Nephron progenitor cell (in vitro differentiated cells): ENCODE results near the gene KLRD1.

Experiments
- DNase-seq: peaks from one replicate; pipeline ENCODE4 v3.0.0; 2021
- H3K27ac Mint-ChIP-seq: 2 replicates; pipeline ENCODE4 v1.8.0; 2021; ENCODE audit warnings: mild to moderate bottlenecking, moderate library complexity, mixed read lengths
- H3K27me3 Mint-ChIP-seq: 2 replicates; pipeline ENCODE4 v1.8.0; 2021; ENCODE audit warnings: mild to moderate bottlenecking, low read depth, mixed read lengths; ENCODE audit not compliant: poor library complexity
- H3K36me3 Mint-ChIP-seq: 2 replicates; pipeline ENCODE4 v1.8.0; 2021; ENCODE audit warnings: low read depth, mixed read lengths
- H3K4me1 Mint-ChIP-seq: 2 replicates; pipeline ENCODE4 v1.8.0; 2021; ENCODE audit warnings: mixed read lengths
- H3K4me3 Mint-ChIP-seq: 2 replicates; pipeline ENCODE4 v1.8.0; 2021; ENCODE audit warnings: mild to moderate bottlenecking, moderate library complexity, mixed read lengths
- H3K9me3 Mint-ChIP-seq: 2 replicates; pipeline ENCODE4 v1.8.0; 2021; ENCODE audit warnings: mild to moderate bottlenecking, moderate library complexity, mixed read lengths
- TF ChIP-seq, protein P1 (sequence below): fragments of 200-600 bp; sonication (generic); IDR thresholded peaks from 2 replicates; pipeline ENCODE4 v1.5.0; 2021; ENCODE audit warnings: antibody characterized with exemption

Gene KLRD1

DNA sequence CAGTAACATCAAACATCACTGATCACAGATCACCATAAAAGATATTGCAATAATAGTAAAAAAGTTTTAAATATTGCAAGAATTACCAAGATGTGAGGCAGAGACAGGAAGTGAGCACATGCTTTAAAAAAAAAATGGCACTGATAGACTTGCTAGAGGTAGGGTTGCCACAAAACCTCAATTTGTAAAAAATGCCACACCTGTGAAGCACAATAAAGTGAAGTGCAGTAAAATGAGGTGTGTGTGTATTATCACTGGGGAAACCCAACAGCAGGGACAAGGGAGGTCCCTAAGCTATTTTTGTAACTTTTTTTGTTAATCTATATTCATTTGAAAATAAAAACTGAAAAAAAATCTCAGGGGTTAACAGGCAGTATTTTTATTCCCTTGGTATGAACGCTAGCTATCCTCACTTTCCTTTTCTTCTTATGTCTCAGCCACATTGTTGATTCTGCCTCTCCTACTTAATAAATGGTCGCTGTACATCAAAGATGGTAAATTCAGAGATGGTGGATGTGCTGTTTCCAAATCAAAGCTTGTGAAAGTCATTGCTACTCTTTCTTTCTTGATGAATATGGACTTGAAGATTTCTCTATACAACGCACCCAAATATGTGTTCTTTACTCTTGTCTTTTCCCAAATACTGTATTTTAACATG lies 14.0 kb upstream of the KLRD1 start:
- Mint-ChIP-seq H3K4me1 (no peaks in the 10 kb centered on the region), H3K36me3 (no peaks in the 10 kb centered on the region), H3K27ac (no peak overlapping the region), H3K4me3 (no peak overlapping the region), H3K9me3 (peaks cover 3% of the 10 kb centered on the region), H3K27me3 (no peaks in the 10 kb centered on the region)
- no peak for DNase-seq
- TF ChIP-seq, protein P1, sequence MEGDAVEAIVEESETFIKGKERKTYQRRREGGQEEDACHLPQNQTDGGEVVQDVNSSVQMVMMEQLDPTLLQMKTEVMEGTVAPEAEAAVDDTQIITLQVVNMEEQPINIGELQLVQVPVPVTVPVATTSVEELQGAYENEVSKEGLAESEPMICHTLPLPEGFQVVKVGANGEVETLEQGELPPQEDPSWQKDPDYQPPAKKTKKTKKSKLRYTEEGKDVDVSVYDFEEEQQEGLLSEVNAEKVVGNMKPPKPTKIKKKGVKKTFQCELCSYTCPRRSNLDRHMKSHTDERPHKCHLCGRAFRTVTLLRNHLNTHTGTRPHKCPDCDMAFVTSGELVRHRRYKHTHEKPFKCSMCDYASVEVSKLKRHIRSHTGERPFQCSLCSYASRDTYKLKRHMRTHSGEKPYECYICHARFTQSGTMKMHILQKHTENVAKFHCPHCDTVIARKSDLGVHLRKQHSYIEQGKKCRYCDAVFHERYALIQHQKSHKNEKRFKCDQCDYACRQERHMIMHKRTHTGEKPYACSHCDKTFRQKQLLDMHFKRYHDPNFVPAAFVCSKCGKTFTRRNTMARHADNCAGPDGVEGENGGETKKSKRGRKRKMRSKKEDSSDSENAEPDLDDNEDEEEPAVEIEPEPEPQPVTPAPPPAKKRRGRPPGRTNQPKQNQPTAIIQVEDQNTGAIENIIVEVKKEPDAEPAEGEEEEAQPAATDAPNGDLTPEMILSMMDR, result no peak

DNA sequence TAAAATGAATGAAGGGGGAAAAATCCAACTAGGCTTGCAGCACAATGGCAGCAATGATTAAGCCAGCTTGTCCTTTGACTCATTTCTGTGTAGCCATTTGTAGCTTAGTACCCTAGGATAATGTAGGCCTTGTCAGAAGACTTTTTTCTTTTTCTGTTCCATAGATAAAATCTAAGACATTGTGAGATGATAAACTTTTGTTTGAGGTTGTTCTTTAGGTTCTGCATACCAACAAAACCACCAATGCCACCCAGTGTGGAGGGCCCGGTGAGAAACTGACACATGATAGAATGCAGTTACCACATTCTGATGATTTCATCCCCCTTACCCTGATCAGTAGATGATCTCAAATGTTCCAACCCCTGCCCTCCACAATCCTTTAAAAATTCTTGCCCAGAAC lies 6.6 kb upstream of the KLRD1 start:
- Mint-ChIP-seq H3K4me3 (no peak overlapping the region), H3K36me3 (no peaks in the 10 kb centered on the region), H3K27me3 (peaks cover 6% of the 10 kb centered on the region), H3K9me3 (peaks cover 9% of the 10 kb centered on the region), H3K27ac (no peak overlapping the region), H3K4me1 (no peaks in the 10 kb centered on the region)
- DNase-seq, result no peak
- TF ChIP-seq, protein P1, result no peak

DNA sequence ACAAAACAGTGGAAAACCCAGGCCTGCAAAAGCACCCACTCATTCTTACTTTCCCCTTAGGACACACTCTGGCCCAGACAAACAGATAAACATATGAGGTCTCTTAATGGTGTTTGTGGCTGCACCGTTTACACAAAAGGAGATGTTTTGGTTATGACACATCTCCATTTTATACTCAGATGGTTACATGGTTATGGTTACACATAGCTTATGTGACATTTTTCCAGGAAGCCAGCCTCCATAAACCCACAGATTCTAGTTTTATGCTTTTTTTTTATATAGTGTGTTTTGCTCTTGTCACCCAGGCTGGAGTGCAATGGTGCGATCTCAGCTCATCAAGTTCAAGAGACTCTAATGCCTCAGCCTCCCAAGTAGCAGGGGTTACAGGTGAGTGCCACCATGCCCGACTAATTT lies 3.5 kb upstream of the KLRD1 start:
- Mint-ChIP-seq H3K4me1 (no peaks in the 10 kb centered on the region), H3K9me3 (peaks cover 9% of the 10 kb centered on the region), H3K27ac (no peak overlapping the region), H3K36me3 (no peaks in the 10 kb centered on the region), H3K4me3 (no peak overlapping the region), H3K27me3 (peaks cover 3% of the 10 kb centered on the region)
- TF ChIP-seq, protein P1, result no peak
- no peak for DNase-seq

DNA sequence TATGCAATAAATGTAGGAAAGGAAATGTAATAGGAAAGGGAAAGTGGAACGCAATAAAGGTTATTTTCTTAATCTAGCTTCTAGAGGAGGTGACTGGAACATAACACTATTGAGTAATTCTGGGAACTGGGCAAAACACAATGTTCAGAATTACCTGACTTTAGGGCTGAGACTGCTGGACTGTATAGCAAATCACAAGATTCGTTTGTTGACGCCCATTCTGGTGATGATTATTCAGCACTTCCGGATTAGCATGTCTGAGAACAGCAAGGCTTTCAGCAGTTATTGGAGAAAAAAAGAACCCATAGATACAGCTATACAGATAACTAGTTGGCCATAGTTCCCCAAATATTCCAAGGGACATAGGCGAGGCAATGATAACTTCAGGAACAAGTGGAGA lies 2.3 kb upstream of the KLRD1 start:
- H3K9me3 Mint-ChIP-seq, result peaks cover 9% of the 10 kb centered on the region
- TF ChIP-seq, protein P1, result no peak
- H3K27ac Mint-ChIP-seq, result no peak overlapping the region
- no peaks in the 10 kb centered on the region for H3K36me3 Mint-ChIP-seq
- H3K4me1 Mint-ChIP-seq, result no peaks in the 10 kb centered on the region
- no peak for DNase-seq
- H3K4me3 Mint-ChIP-seq, result no peak overlapping the region
- peaks cover 3% of the 10 kb centered on the region for H3K27me3 Mint-ChIP-seq

DNA sequence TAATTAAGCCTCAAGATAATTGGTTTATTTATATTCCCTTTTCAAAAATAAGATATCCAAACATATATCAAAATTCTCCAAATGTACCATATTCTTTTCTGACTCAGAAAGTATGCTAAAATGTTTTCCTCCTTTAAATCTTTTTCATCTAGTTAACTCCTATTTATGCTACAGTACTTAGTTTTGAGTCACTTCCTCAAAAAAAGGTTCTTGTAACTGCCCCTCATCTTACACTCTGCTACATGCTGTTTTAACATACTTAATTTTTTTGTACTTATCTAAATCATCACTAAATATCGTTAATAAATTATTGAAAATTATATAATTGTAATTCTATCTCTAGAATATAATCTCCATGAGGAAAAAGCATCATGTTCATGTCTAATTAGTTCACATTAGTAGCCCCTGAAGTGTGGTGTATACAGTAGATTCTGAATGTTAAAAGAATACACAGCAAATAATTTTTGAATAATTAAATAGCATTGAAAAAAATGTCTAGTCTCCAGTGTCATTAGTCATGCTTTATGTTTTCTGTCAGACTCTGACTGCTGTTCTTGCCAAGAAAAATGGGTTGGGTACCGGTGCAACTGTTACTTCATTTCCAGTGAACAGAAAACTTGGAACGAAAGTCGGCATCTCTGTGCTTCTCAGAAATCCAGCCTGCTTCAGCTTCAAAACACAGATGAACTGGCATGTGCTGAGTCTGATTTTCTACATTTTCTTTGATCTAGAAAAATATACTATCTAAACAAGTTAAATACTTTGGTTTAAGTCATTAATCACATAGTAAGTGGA lies 3.5 kb downstream of the KLRD1 start:
- Mint-ChIP-seq H3K4me1 (no peaks in the 10 kb centered on the region), H3K27ac (no peak overlapping the region), H3K4me3 (no peak overlapping the region), H3K9me3 (no peaks in the 10 kb centered on the region), H3K36me3 (no peaks in the 10 kb centered on the region), H3K27me3 (no peaks in the 10 kb centered on the region)
- no peak for DNase-seq
- TF ChIP-seq, protein P1, result no peak
